Putamen (tissue), 1 donor: ENCODE measurements around the gene CAMK1D.
"Not testable (repeated sequence)": the region's sequence is repeated elsewhere in the genome, so short reads cannot be mapped to it uniquely, and the experiment has no call there.

Experiments used
- DNase-seq: peaks from one replicate; pipeline ENCODE4 v3.0.0-alpha.2; 2016; ENCODE audit warnings: low spot score

CAMK1D gene

DNA sequence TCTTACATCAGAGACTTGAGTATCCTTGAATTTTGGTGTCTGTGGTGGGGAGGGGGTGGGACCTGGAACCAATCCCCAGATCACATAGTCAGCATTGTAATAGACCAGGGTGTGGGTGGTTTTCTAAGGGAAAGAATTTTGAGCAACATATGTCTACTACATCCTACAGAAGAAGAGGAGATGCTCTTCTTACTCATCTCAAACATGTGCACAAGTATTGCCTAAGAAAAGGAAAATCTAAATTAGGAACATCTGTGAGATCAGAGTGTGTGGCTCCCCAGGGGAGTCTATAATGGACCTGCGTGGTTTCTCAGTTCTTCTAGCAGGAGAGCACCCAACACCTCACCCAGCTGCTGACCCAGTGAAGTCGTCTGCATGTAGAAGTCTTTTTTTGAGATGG, 503.3 kb downstream of the CAMK1D start:
- DNase-seq: no peak

DNA sequence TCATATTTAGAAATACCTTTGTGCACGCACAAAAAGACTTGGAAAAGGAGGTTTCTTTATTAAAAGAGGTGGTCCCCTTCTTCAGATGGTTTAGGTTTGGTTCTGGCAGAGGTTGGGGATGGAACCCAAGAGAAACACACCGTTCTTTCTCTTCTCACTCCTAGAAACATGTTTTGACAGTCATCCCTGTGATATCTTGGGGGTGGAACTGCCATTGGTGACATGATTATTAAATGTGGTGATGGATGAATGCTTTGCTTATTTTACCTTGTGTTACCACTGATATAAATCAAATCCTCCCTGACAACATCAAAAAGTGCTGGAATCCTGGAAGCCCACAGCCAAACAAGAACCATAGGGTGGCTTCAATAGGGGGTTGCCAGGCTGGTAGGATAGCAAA, 505.6 kb downstream of the CAMK1D start:
- DNase-seq: peak; percentile 45

DNA sequence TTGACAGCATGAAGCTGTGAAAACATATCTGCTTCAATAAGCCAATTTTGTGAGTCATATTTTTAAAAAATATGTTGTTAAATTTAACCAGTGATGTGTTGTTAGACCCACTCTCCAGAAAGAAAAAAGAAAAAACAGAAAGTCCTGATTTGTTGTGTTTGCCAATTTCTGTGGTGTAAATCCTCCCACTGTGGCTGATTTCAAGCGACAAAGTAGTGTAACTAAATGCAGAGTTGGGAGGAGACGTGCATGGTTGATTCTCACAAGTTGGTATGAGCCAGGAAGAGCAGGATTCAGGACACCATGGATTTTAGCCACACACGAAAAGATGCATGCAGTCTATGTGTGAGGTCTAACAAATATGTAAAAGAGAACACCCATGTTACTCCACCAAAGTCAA, 513.1 kb downstream of the CAMK1D start:
- no peak for DNase-seq

DNA sequence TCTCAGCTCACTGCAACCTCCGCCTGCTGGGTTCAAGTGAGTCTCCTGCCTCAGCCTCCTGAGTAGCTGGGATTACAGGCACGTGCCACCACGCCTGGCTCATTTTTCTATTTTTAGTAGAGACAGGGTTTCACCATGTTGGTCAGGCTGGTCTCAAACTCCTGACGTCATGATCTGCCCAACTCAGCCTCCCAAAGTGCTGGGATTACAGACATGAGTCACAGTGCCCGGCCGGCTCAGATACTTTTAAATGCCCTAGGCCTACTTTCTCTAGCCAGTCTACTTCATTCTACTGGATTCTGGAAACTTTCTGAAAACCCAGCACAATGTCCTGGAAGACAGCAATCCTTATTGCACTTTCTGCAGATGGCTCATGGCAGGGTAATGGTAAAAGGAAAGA, 516.2 kb downstream of the CAMK1D start:
- DNase-seq: not testable (repeated sequence)

DNA sequence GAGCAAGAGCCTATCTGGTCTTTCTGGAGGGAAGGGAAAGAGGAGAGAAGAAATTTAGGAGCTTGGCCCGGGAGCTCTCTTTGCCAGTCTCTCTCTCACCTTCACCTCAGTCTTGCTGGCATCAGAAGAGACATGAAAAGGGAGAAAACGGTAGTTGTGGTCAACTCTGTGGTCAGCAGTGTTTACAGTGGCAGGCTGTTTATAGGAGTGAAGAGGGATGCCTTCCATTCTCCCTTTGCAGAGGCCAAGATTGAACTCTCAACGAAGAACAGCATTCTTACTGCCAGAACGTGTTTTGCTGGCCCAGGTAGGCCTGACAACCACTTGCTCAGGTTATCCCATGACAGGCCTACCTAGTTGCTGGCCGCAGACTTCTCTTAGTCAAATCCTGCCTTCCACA, 518.9 kb downstream of the CAMK1D start:
- DNase-seq: no peak

DNA sequence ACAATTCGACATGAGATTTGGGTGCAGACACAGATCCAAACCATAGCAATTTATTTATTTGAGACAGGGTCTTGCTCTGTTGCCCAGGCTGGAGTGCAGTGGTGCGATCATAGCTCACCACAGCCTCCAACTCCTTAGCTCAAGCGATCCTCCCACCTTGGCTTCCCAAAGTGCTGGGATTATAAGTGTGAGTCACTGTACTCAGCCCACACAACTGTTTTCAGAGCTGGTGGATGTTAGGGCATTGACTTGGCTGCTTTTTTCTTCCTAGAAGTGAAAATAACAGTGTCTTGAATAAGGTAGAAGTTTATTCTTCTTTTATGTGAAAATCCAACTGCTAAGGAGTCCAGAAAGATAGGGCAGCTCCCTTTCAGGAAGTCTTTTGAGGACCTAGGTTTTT, 520.1 kb downstream of the CAMK1D start:
- DNase-seq: peak; percentile 68

DNA sequence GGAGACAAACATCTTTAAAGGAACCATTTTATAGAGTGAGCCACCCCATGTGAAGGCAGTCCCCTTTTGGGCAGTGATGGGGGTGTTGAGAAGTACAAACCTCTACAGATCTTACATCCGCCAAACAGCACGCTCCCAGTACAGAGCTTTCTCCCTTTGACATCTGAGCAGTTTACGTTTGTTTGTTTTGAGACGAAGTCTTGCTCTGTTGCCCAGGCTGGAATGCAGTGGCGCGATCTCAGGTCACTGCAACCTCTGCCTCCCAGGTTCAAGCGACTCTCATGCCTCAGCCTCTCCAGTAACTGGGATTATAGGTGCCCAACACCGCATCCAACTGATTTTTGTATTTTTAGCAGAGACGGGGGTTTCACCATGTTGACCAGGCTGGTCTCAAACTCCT, 523.2 kb downstream of the CAMK1D start:
- no peak for DNase-seq

DNA sequence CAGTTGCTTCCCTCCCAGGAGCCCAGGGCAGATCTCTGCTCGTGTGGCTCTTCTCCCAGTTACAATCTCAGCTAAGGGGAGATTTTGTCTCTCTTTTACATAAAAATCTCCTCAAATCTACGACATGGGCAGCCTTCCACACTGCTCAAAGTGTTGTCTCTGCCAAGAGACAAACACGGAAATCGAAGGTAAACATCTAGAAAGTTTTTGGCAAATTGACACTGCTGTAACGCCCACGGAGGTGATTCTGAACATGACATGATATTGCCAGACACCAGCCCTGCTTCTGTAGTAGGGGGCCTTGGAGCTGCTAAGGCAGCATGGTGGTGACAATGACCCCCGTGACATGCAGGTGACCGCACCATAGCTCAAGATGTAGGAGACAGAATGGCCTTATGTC, 523.8 kb downstream of the CAMK1D start:
- DNase-seq: no peak

DNA sequence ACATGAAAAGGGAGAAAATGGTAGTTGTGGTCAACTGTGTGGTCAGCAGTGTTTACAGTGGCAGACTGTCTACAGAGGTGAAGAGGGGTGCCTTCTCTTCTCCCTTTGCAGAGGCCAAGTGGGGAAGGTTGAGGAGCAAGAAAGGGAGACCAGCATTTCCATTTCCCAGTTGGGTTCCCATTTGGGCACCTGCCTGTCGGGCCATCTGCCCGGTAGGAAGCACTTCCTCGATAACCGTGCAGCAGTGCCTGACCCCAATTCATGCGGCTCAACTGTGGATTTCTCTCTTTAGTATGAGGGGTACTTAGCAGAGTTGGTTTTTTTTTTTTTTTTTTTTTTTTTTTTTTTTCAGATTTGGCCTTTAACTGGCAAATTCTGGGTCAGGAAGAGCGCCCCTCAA, 525.2 kb downstream of the CAMK1D start:
- DNase-seq: no peak

DNA sequence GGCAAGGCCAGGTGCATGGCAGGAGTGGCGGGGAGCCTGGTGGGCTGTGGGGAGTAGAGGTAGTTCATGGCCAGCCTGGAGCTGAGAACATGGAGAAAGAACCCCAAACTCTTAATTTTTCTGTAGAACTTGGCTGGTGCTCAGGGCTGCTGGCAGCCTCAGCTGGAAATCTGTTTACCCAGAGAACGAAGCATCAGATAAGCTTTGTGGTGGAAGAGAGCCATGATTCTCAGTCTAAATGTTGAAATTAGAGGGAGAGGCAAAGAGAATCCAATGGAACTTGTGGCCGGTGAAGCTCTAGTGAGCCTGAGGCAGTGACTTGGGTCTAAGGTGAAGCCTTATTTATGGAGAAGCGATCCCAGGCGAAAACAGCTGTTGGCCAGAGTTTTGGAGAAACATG, 525.8 kb downstream of the CAMK1D start:
- DNase-seq: no peak

DNA sequence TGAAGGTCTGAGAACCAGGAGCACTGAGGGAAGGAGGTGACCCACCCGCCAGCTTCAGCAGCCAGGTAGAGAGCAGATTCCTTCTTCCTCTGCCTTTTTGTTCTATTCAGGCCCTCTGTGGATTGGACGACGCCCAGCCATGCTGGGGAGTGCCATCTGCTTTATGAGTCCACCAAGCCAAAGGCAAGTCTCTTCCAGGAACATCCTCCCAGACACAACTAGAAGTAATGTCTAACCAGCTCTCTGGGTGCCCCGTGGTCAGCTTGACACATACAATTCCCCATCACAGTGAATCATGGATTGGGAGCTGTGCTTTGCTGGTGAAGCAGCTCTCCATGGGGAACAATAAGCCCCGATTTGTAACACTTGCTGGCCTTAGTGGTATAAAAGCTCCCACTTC, 526.9 kb downstream of the CAMK1D start:
- no peak for DNase-seq

DNA sequence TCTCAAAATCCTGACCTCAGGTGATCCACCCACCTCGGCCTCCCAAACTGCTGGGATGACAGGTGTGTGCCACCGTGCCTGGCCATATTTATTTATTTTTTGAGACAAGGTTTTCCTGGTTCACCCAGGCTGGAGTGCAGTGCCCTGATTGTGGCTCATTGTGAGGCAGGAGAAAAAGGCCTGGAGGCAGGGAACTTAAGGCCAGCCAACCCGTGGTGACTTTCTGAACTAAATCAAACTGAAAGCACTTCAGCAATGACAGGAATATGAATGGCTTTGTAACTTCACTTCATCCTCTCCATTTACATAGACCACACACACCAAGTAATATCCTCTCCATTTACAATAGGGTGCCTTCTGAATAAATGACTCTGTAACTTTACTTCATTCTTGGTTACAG, 527.8 kb downstream of the CAMK1D start:
- DNase-seq: no peak

DNA sequence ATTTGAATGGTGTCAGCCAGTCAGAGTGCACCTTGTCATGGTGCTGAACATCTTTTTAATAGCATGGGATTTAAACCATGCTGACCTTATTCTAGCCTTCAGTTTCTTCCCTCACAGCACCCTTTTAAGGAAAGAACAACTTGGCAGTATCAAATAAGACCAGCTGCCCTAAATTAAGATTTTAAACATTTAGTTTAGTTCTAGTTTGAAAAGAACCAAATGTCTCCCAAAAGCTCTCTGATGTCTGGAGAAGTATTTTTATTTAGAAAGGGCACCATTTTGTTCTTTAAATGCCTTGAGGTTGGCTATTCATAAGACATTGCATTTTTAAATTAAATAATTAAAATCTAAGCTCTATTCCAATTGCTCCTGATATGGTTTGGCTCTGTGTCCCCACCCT, 531.1 kb downstream of the CAMK1D start:
- no peak for DNase-seq

DNA sequence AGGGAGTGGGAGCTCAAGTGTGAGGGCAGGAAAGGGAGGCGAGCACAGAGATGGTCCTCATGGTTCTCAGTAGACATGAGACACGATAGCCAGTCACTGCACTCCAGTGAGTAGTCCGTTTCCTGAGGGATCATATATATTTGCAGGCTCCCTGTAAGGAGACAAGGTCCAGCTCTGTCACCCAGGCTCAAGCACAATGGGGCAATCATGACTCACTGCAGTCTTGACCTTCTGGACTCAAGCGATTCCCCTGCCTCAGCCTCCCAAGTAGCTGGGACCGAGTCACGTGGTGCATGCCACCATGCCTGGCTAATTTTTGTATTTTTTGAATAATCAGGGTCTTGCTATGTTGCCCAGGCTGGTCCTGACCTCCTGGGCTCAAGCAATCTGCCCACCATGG, 535.5 kb downstream of the CAMK1D start:
- no peak for DNase-seq
